GM23338 (cell line): ENCODE data around the gene CDH4. TPM values are rescaled to one million over a fixed set of nuclear protein-coding genes. Genes with fewer than 3 reads are reported as not detected.

Experiments used
- ATAC-seq: fragments of 200-7000 bp; cut with Tn5 transposase; 3 replicates; pipeline ENCODE4 v1.9.1; 2020
- DNase-seq: peaks from one replicate; pipeline ENCODE4 v3.0.0-alpha.2; 2015; ENCODE audit warnings: low spot score
- H2AFZ ChIP-seq: fragments of 200-600 bp; sonication (generic); 2 replicates; pipeline ENCODE4 v1.8.0; 2016; ENCODE audit warnings: antibody characterized with exemption, mild to moderate bottlenecking, moderate library complexity
- H3F3A ChIP-seq: fragments of 200-600 bp; sonication (generic); replicated peaks from 2 replicates; pipeline ENCODE4 v1.8.0; 2017; ENCODE audit warnings: antibody characterized with exemption, mixed run types, low read depth
- H3K27ac ChIP-seq: fragments of 200-600 bp; sonication (generic); 2 replicates; pipeline ENCODE4 v1.6.1; 2016; ENCODE audit warnings: low read depth
- H3K27me3 ChIP-seq: fragments of 200-600 bp; sonication (generic); 2 replicates; pipeline ENCODE4 v1.8.0; 2016; ENCODE audit warnings: mild to moderate bottlenecking, mixed run types, moderate library complexity; ENCODE audit not compliant: insufficient read depth
- H3K36me3 ChIP-seq: fragments of 200-600 bp; sonication (generic); 2 replicates; pipeline ENCODE4 v1.8.0; 2016; ENCODE audit warnings: mild to moderate bottlenecking; ENCODE audit not compliant: insufficient read depth
- H3K4me1 ChIP-seq: fragments of 200-600 bp; sonication (generic); 2 replicates; pipeline ENCODE4 v1.8.0; 2016; ENCODE audit warnings: mild to moderate bottlenecking, moderate library complexity; ENCODE audit not compliant: insufficient read depth
- H3K4me2 ChIP-seq: fragments of 200-600 bp; sonication (generic); 2 replicates; pipeline ENCODE4 v1.7.1; 2017; ENCODE audit warnings: mixed run types
- H3K4me3 ChIP-seq: fragments of 200-600 bp; sonication (generic); 2 replicates; pipeline ENCODE4 v1.6.1; 2016; ENCODE audit warnings: mixed run types
- H3K79me2 ChIP-seq: fragments of 200-600 bp; sonication (generic); replicated peaks from 2 replicates; pipeline ENCODE4 v1.8.0; 2017; ENCODE audit warnings: mild to moderate bottlenecking; ENCODE audit not compliant: insufficient read depth
- H3K9me2 ChIP-seq: fragments of 200-600 bp; sonication (generic); 2 replicates; pipeline ENCODE4 v1.8.0; 2017; ENCODE audit not compliant: insufficient read depth
- H4K20me1 ChIP-seq: fragments of 200-600 bp; sonication (generic); replicated peaks from 2 replicates; pipeline ENCODE4 v1.8.0; 2017; ENCODE audit warnings: mild to moderate bottlenecking; ENCODE audit not compliant: insufficient read depth
- H3K27ac Mint-ChIP-seq: 2 replicates; pipeline ENCODE4 v1.8.0; 2020; ENCODE audit warnings: inconsistent platforms, mild to moderate bottlenecking, moderate library complexity, mixed read lengths
- H3K27me3 Mint-ChIP-seq: 3 replicates; pipeline ENCODE4 v1.8.0; 2022; ENCODE audit warnings: low read depth, mild to moderate bottlenecking, moderate library complexity, mixed read lengths, inconsistent platforms; ENCODE audit not compliant: insufficient read depth, poor library complexity
- H3K36me3 Mint-ChIP-seq: 3 replicates; pipeline ENCODE4 v1.8.0; 2021; ENCODE audit warnings: low read depth, mild to moderate bottlenecking, inconsistent platforms, moderate library complexity, mixed read lengths
- H3K4me1 Mint-ChIP-seq: 3 replicates; pipeline ENCODE4 v1.8.0; 2020; ENCODE audit warnings: mild to moderate bottlenecking, inconsistent platforms, mixed read lengths
- H3K4me3 Mint-ChIP-seq: 3 replicates; pipeline ENCODE4 v1.8.0; 2021; ENCODE audit warnings: moderate library complexity, mild to moderate bottlenecking, inconsistent platforms, mixed read lengths
- H3K9me3 Mint-ChIP-seq: 3 replicates; pipeline ENCODE4 v1.8.0; 2020; ENCODE audit warnings: moderate library complexity, mild to moderate bottlenecking, inconsistent platforms, mixed read lengths
- EZH2 ChIP-seq: fragments of 200-600 bp; sonication (generic); IDR thresholded peaks from one replicate; pipeline ENCODE4 v1.8.0; 2017; ENCODE audit warnings: antibody characterized with exemption, mild to moderate bottlenecking, low read depth; ENCODE audit not compliant: unreplicated experiment
- JUNB ChIP-seq: IDR thresholded peaks from one replicate; pipeline ENCODE4 v1.6.1; 2016; ENCODE audit warnings: antibody characterized with exemption; ENCODE audit not compliant: unreplicated experiment
- NANOG ChIP-seq: IDR thresholded peaks from 2 replicates; pipeline ENCODE4 v1.6.1; 2016; ENCODE audit warnings: antibody characterized with exemption, borderline replicate concordance
- POLR2AphosphoS5 ChIP-seq: IDR thresholded peaks from 2 replicates; pipeline ENCODE4 v1.6.1; 2016; ENCODE audit warnings: antibody characterized with exemption, low read depth
- REST ChIP-seq: IDR thresholded peaks from one replicate; pipeline ENCODE4 v1.6.1; 2018; ENCODE audit warnings: antibody characterized with exemption; ENCODE audit not compliant: unreplicated experiment
- STAT1 ChIP-seq: IDR thresholded peaks from one replicate; pipeline ENCODE4 v1.6.1; 2016; ENCODE audit warnings: antibody characterized with exemption; ENCODE audit not compliant: unreplicated experiment
- ZNF114 ChIP-seq: fragments of 250-450 bp; sonication (Bioruptor Pico); IDR thresholded peaks from 2 replicates; pipeline ENCODE4 v1.5.0; 2020; ENCODE audit warnings: mild to moderate bottlenecking, moderate library complexity
- ZNF331 ChIP-seq: fragments of 250-450 bp; sonication (Bioruptor Pico); IDR thresholded peaks from 2 replicates; pipeline ENCODE4 v1.5.0; 2020; ENCODE audit warnings: low read depth, mild to moderate bottlenecking, moderate library complexity
- ZNF462 ChIP-seq: fragments of 250-450 bp; sonication (Bioruptor Pico); IDR thresholded peaks from 2 replicates; pipeline ENCODE4 v1.5.0; 2020; ENCODE audit warnings: mild to moderate bottlenecking, moderate library complexity
- polyA plus RNA-seq: library from polyadenylated mRNA; unstranded; fragments of >200 nt; fragmentation: Nextera tagmentation; extraction: Ambion mirVana; gene quantifications from 2 replicates; pipeline ENCODE4 v1.2.1, GENCODE V29; 2016
- total RNA-seq: library from RNA; depleted of rRNA; stranded (reverse); fragments of >200 nt; shearing (Covaris generic); gene quantifications from 2 replicates; pipeline ENCODE4 v1.2.3, GENCODE V29; 2014
- TF ChIP-seq, protein P1 (sequence below): IDR thresholded peaks from 2 replicates; pipeline ENCODE4 v1.6.1; 2016; ENCODE audit warnings: antibody characterized with exemption
- TF ChIP-seq, protein P2 (sequence below), 2 experiments: fragments of 200-600 bp in 1 of 2; sonication (generic) in 1 of 2; conservative IDR thresholded peaks; 2 replicates each; pipeline versions ENCODE4 v1.5.1 to v1.6.1; 2016 to 2017; ENCODE audit warnings: antibody characterized with exemption in 2 of 2, low read depth in 2 of 2, mild to moderate bottlenecking in 2 of 2, moderate library complexity in 1 of 2

The CDH4 gene
- total and polyA plus RNA-seq, 2 experiments from 2014 or later: 1.2 to 4.2 TPM

DNA sequence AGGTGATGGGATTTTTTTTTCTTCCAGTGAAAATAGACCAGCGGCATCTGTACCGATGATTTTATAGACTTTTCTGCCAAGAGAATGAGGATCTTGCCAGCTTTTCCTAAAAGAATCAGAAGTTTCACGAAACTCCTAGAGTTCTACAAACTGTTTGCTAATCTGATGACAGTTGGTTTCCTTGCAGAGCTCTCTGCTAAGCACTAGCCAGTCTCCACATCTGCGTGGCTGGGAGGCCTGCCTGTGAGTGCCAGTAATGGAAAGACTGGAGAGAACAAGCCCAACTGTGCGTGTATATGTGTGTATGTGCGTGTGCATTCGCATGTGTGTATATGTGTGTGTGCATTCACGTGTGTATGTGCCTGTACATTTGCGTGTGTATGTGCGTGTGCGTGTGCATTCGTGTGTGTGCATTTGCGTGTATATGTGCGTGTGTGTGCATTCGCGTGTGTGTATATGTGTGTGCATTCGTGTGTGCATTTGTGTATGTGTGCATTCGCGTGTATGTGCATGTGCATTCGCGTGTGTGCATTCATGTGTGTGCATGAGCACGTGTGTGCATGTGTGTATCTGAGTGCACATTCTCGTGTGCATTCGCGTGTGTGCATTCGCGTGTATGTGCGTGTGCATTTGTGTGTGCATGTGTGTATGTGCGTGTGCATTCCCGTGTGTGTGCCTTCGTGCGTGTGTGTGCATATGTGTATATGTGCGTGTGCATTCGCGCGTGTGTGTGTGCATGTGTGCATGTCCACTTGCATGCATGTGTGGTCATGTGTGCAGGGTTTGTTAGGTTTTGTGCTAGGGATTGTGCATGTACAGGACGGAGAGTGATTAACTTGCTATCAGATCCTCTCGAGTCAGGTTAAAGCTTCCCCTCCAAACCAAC, 434.2 kb downstream of the CDH4 start:
- H4K20me1 ChIP-seq: no peaks in the 10 kb centered on the region
- H3F3A ChIP-seq: 0 out of 2 replicates have a peak, but pooled peaks cover 5% of the 10 kb centered on the region
- Mint-ChIP-seq H3K27ac (no peak overlapping the region), H3K36me3 (no peaks in the 10 kb centered on the region), H3K4me3 (no peak overlapping the region), H3K9me3 (no peaks in the 10 kb centered on the region), H3K4me1 (peaks cover 3% of the 10 kb centered on the region; the same call in 2 of the 3 replicates), H3K27me3 (peaks cover 15% of the 10 kb centered on the region)
- ATAC-seq: no peak
- H3K79me2 ChIP-seq: no peaks in the 10 kb centered on the region
- no peak overlapping the region for H3K27ac ChIP-seq
- H3K9me2 ChIP-seq: no peaks in the 10 kb centered on the region
- no peak overlapping the region for H3K4me2 ChIP-seq
- no peaks in the 10 kb centered on the region for H3K4me1 ChIP-seq
- no peaks in the 10 kb centered on the region for H3K36me3 ChIP-seq
- DNase-seq: no peak
- no peak overlapping the region for H2AFZ ChIP-seq
- TF ChIP-seq ZNF331 (CRISPR knock-in tag) (no peak), REST (no peak), STAT1 (no peak), ZNF114 (CRISPR knock-in tag) (no peak), EZH2 (no peak), POLR2AphosphoS5 (no peak), JUNB (no peak), NANOG (no peak), ZNF462 (CRISPR knock-in tag) (no peak)
- TF ChIP-seq, protein P1, sequence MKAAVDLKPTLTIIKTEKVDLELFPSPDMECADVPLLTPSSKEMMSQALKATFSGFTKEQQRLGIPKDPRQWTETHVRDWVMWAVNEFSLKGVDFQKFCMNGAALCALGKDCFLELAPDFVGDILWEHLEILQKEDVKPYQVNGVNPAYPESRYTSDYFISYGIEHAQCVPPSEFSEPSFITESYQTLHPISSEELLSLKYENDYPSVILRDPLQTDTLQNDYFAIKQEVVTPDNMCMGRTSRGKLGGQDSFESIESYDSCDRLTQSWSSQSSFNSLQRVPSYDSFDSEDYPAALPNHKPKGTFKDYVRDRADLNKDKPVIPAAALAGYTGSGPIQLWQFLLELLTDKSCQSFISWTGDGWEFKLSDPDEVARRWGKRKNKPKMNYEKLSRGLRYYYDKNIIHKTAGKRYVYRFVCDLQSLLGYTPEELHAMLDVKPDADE: no peak
- TF ChIP-seq, protein P2, sequence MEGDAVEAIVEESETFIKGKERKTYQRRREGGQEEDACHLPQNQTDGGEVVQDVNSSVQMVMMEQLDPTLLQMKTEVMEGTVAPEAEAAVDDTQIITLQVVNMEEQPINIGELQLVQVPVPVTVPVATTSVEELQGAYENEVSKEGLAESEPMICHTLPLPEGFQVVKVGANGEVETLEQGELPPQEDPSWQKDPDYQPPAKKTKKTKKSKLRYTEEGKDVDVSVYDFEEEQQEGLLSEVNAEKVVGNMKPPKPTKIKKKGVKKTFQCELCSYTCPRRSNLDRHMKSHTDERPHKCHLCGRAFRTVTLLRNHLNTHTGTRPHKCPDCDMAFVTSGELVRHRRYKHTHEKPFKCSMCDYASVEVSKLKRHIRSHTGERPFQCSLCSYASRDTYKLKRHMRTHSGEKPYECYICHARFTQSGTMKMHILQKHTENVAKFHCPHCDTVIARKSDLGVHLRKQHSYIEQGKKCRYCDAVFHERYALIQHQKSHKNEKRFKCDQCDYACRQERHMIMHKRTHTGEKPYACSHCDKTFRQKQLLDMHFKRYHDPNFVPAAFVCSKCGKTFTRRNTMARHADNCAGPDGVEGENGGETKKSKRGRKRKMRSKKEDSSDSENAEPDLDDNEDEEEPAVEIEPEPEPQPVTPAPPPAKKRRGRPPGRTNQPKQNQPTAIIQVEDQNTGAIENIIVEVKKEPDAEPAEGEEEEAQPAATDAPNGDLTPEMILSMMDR (conservative IDR thresholded peaks at IDR 0.05; ENCODE audit: low read depth in 2 of 2): no peak
- no peak overlapping the region for H3K4me3 ChIP-seq
- H3K27me3 ChIP-seq: no peaks in the 10 kb centered on the region
